HG02678 (cell line): ENCODE results near the gene PI4K2A.

Source experiments
- ATAC-seq: cut with Tn5 transposase; IDR thresholded peaks from one replicate; pipeline ENCODE4 v1.9.1; 2021; ENCODE audit warnings: mild to moderate bottlenecking, moderate library complexity; ENCODE audit not compliant: unreplicated experiment

PI4K2A gene

DNA sequence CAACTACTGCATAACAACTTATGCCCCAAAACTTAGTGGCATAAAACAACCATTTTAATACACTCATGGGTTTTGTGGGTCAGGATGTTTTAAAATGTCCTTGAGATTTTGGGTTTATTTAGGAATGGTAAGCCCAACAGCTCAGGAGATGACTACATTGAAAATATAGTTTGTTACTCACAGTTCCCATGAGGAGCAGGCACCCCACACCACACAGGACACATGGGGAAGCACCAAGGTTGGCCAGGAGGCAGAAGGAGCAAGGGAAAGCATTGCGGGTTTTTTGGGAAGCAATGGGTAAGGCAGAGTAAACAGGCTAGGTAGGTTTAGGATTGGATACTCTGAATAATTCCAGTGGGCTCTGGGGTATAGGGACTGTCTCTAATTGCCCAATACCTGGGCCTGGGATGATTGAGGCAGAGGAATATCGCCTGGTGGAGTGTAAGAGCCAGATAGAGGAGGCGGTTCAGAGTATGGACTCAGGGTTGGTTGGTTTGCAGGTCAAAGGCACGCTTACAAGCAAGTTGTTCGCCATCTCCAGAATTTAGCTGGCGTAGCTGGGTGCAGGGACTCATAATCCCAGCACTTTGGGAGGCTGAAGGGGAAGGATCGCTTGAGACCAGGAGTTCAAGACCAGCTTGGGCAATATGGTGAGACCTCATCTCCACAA is 63.1 kb downstream of the PI4K2A start:
- no peak for ATAC-seq

GRCh38 chr10:97704341-97704740 is 63.9 kb downstream of the PI4K2A start:
- no peak for ATAC-seq

- no peak for ATAC-seq
Observed at GRCh38 chr10:97705006-97705670, 64.7 kb downstream of the PI4K2A start.

- ATAC-seq, result no peak
Observed at GRCh38 chr10:97707134-97707861, 66.8 kb downstream of the PI4K2A start.

DNA sequence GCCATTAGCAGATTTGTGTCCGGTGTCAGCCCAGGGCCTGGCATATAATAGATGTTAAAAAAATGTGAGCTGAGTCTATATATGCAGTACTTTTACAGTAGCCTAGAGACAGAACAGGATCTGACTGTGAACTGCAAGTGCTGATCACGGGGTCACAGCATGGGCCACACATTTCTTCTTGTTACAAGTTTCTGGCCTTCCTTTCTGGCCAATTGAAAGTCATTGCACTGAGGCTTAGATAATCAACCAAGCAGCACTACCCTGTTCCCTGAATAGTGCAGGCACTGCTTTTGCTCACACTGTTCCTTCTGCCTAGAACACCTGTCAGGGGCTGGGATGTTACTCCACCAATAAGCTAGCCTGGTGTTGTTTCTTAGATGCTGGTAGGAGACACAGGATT is 67.7 kb downstream of the PI4K2A start:
- no peak for ATAC-seq

- no peak for ATAC-seq
Observed at GRCh38 chr10:97708976-97709946, 68.8 kb downstream of the PI4K2A start.

- ATAC-seq, result no peak
Observed at GRCh38 chr10:97711640-97712572, 71.4 kb downstream of the PI4K2A start.

- ATAC-seq, result no peak
Observed at GRCh38 chr10:97713339-97713825, 72.9 kb downstream of the PI4K2A start, which contains the start of gene MARVELD1. Gene MARVELD1, plus strand, starts transcription at chr10:97713730. Its CDS starts 147 bp downstream, at chr10:97713877.

- ATAC-seq, result peak; percentile 78
Observed at GRCh38 chr10:97713826-97714400, 73.4 kb downstream of the PI4K2A start.

- ATAC-seq, result peak; percentile 40
Observed at GRCh38 chr10:97714401-97715258, 74.2 kb downstream of the PI4K2A start.

GRCh38 chr10:97715259-97715874 is 74.9 kb downstream of the PI4K2A start:
- no peak for ATAC-seq

DNA sequence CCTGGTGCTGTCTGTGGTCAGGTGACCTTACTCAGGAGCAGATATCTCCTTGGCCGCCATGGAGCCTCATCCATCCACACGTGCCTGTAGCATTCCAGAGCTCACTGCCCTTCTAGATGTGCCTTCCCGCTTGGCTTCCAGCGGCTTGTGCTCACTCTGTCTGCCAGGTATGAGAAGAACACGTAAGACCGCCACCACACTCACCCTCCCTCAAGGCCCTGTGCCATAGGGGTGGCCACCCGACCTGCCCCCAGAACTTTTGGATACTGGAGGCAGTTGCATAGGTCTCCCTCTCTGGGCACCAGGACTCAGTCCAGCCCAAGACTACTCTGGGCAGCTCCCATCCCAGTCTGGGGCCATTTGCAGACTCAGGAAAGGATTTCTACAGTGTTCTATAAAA is 77.2 kb downstream of the PI4K2A start:
- no peak for ATAC-seq

- ATAC-seq, result no peak
Observed at GRCh38 chr10:97718178-97718577, 77.7 kb downstream of the PI4K2A start.

DNA sequence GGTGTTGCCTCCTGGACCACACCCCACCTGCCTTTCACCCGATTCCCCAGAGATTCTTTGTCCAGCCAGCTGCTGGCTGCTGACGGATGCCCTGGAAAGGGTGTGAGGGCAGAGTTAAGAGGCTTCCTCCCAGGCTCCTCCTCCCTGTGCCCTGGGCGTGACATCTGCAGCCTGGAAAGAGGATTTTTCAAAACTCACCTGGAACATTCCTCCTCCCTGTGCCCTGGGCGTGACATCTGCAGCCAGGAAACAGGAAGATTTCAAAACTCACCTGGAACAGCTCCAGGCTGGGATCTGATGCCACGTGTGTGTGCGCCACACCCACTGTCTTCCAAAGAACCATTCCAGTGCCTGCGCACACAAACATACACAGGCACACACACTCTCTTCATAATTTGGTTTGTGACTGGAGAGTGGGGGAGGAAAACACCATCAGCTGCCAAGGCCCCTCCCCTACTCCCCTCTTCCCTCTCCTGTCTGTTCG is 78.2 kb downstream of the PI4K2A start:
- no peak for ATAC-seq

DNA sequence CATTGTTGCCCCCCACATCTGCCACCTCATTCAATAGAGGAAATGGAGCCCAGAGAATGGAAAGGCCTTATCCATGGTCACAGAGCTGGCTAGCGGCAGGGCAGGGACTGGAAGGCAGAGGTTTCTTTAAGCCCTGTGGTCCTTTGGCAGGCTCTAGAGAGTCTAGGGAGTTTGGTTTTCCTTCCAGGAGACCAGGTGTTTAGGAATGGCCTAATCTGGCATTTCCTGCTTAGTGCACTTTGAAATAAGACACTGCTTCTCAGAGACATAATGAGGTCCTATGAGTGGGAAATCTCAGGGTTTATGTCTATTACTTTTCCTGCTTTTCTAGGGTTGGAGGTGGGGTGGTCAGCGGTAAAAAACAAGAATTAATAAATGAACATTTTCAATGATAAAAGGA is 79.1 kb downstream of the PI4K2A start:
- no peak for ATAC-seq

- ATAC-seq, result no peak
Observed at GRCh38 chr10:97721871-97722780, 81.7 kb downstream of the PI4K2A start.

DNA sequence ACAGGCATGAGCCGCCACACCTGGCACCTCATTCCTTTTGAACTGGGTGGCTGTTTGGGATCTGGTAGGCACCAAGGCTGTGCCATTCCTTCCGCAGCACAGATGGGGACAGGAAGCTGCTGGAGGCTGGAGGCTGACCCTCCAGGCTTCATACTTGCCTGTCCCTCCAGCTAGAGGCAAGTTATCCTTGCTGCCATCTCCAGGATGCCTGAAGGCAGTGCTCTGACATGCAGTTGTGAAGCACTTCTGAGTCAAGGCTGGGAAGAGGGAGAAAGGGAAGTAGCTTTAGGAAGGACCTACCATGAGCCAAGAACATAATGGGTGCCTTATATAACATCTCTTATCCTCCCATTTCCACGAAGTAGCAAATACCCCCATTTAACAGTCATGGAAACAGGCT is 82.5 kb downstream of the PI4K2A start:
- no peak for ATAC-seq
